SU-DHL-6 (cell line): ENCODE measurements around the gene PLEK2.

Source experiments
- CTCF ChIP-seq: fragments of 200-600 bp; sonication (generic); IDR thresholded peaks from one replicate; pipeline ENCODE4 v1.5.1; 2017; ENCODE audit warnings: antibody characterized with exemption, mild to moderate bottlenecking, low read length, moderate library complexity; ENCODE audit not compliant: insufficient read depth, poor library complexity, severe bottlenecking
- EZH2phosphoT487 ChIP-seq: fragments of 200-600 bp; sonication (generic), shearing (Covaris generic); conservative IDR thresholded peaks from 2 replicates; pipeline ENCODE4 v1.6.1; 2018; ENCODE audit warnings: mild to moderate bottlenecking, antibody characterized with exemption, low read length, moderate library complexity, mixed read lengths

GRCh38 chr14:67416085-67416484, 4.1 kb upstream of the PLEK2 start:
- TF ChIP-seq CTCF (no peak), EZH2phosphoT487 (no peak)
